ENCODE results near the gene ERCC6L2. TPM values are rescaled to one million over a fixed set of nuclear protein-coding genes. Genes with fewer than 3 reads are reported as not detected.

ERCC6L2 gene
- total RNA-seq (2013; cell fraction: nucleolus; rRNA removed), result 119 and 121 TPM in 2 replicates
- 30.4 and 35.8 TPM in 2 replicates for total RNA-seq (2014; rRNA removed)
- total RNA-seq (2014; rRNA removed; fragmentation: Illumina TruSeq; extraction: Trizol), result 45.0 and 46.0 TPM in 2 replicates
- total RNA-seq (2021), result 25.2 and 27.1 TPM in 2 replicates
- polyA plus RNA-seq (2011; ENCODE audit: low read depth), result 5.2 TPM
- polyA plus RNA-seq (2011; rRNA removed), result 20.0 and 24.8 TPM in 2 replicates
- polyA plus RNA-seq (2011; cell fraction: cytosol; rRNA removed), result 8.8 and 9.6 TPM in 2 replicates
- 19.7 and 23.1 TPM in 2 replicates for polyA plus RNA-seq (2011; cell fraction: nucleus; rRNA removed)
- polyA plus RNA-seq (2012), result 7.8 and 10.6 TPM in 2 replicates
- 22.8 and 27.1 TPM in 2 replicates for polyA plus RNA-seq (2014; fragmentation: Illumina TruSeq; extraction: Trizol)
- polyA plus RNA-seq (2014; fragmentation: Nextera tagmentation; extraction: Ambion mirVana), result 1 to 10 TPM; 8.1 to 8.4 TPM
- polyA plus RNA-seq (2014; rRNA removed), result 15.3 and 15.5 TPM in 2 replicates
- 10 to 100 TPM; 22.4 to 27.1 TPM for polyA plus RNA-seq (2016; fragmentation: Nextera tagmentation; extraction: Ambion mirVana)
- polyA minus RNA-seq (2011; rRNA and poly(A)+ RNA removed), result 64.2 and 72.6 TPM in 2 replicates
- 22.9 and 34.9 TPM in 2 replicates for polyA minus RNA-seq (2011; cell fraction: cytosol; rRNA and poly(A)+ RNA removed)
- 55.5 and 85.3 TPM in 2 replicates for polyA minus RNA-seq (2011; cell fraction: nucleus; rRNA and poly(A)+ RNA removed)
- Bru-seq, nascent RNA, result percentile 76 among the genes with signal in this experiment
- percentile 64 among the genes with signal in this experiment for BruChase-seq, experiment 1, labeled RNA remaining after a 6-hour chase
- BruChase-seq, experiment 2, labeled RNA remaining after a 2-hour chase, result percentile 67 among the genes with signal in this experiment
- long read RNA-seq, experiment 1, partial matches to known transcripts, result 3 of 7 reads
- long read RNA-seq, experiment 1, other reads (novel, unspliced or antisense), result 4 of 7 reads
- long read RNA-seq, experiment 2, partial matches to known transcripts, result 24 of 93 reads
- long read RNA-seq, experiment 2, other reads (novel, unspliced or antisense), result 67 of 93 reads

- DNase-seq (ENCODE audit: low read depth, low spot score) (peak; percentile 93), ATAC-seq (peak; percentile 94), FAIRE-seq (peak; percentile 84)
- no peak within 1 kb of the TSS for H3K9ac ChIP-seq (ENCODE audit: control insufficient read depth, insufficient read depth, low read length)
- WGBS (ENCODE audit: insufficient coverage, insufficient replicate concordance, low lambda C conversion rate, missing lambda C conversion rate), result under 1% methylated on average over 74 of the region's 74 CpGs
- CTCF ChIA-PET, result interaction anchor here (0.5 to 1.7 kb wide), 6 partner anchors 9 to 634 kb away, joined by 3 to 12 read pairs (median 4); no protein-coding TSS in a partner anchor
- peaks cover 21% of the 10 kb centered on the region for H3K79me2 ChIP-seq (ENCODE audit: control insufficient read depth, insufficient read depth, low read length)
- no peak within 1 kb of the TSS; the same call in none of the 2 replicates for H3K4me2 ChIP-seq (ENCODE audit: control insufficient read depth, insufficient read depth)
- no peak within 1 kb of the TSS for H3K27ac ChIP-seq (ENCODE audit: control insufficient read depth, insufficient read depth)
- H3K36me3 ChIP-seq (ENCODE audit: control insufficient read depth in 2 of 2, insufficient read depth in 2 of 2, low read length in 1 of 2), result no peaks in the 10 kb centered on the region
- peak within 1 kb of the TSS; percentile 98; the same call in 1 of the 2 replicates for H2AFZ ChIP-seq (ENCODE audit: control insufficient read depth, low read depth, low read length)
- intact Hi-C loops (cut with micrococcal nuclease; ENCODE audit: unreplicated experiment) (loop anchor here (2.0 to 5.0 kb wide), 2 partner anchors 17 to 368 kb away; no protein-coding TSS in a partner anchor), in situ Hi-C loops (cut with MboI) (loop anchor here (10.0 kb wide), 1 partner anchor 371 kb away; no protein-coding TSS in a partner anchor)
- no peak within 1 kb of the TSS; the same call in 1 of the 2 replicates for H3K4me3 ChIP-seq
- BruUV-seq (replicated peaks), result no TSS peak
- RAD21 ChIA-PET (ENCODE audit: unreplicated experiment), result interaction anchor here (0.6 to 0.9 kb wide), 3 partner anchors 20 to 261 kb away, joined by 3 read pairs; no protein-coding TSS in a partner anchor
- POLR2A ChIA-PET, result interaction anchor here (0.6 to 1.3 kb wide), 3 partner anchors 12 to 903 kb away, joined by 3 to 4 read pairs (median 4); no protein-coding TSS in a partner anchor
- H3K4me1 ChIP-seq (ENCODE audit: control insufficient read depth, insufficient read depth, low read length), result peaks cover 3% of the 10 kb centered on the region
- SMC1A ChIA-PET (ENCODE audit: uncharacterized antibody, unreplicated experiment), result interaction anchor here (0.6 to 2.1 kb wide), 8 partner anchors 8 to 262 kb away, joined by 3 to 8 read pairs (median 4); no protein-coding TSS in a partner anchor
- no peaks in the 10 kb centered on the region for H4K20me1 ChIP-seq (ENCODE audit: control insufficient read depth, insufficient read depth)
- no peaks in the 10 kb centered on the region for H3K9me3 ChIP-seq (replicated peaks; ENCODE audit: control insufficient read depth, insufficient read depth, low read length)
- H3K27me3 ChIP-seq (replicated peaks in 1 of 2; ENCODE audit: control insufficient read depth in 2 of 2, insufficient read depth in 2 of 2, low read length in 1 of 2), result no peaks in the 10 kb centered on the region
- TF ChIP-seq ETV6 (conservative IDR thresholded peaks at IDR 0.05 in 1 of 2, IDR thresholded peaks at IDR 0.05 in 1 of 2; ENCODE audit: borderline replicate concordance in 1 of 2, low read depth in 1 of 2), result no peak; a peak in 1 of 4 replicates
- no peak for TF ChIP-seq ZBTB4 (CRISPR knock-in tag; IDR thresholded peaks at IDR 0.05)
- peak; percentile 92; the same call in 1 of the 2 replicates for TF ChIP-seq CHD1 (IDR thresholded peaks at IDR 0.05; ENCODE audit: low read depth, low read length)
- TF ChIP-seq BHLHE40 (IDR thresholded peaks at IDR 0.05; ENCODE audit: borderline replicate concordance in 1 of 2, low read depth in 2 of 2, low read length in 1 of 2), result peak in 1 of 2 experiments; percentile 55; a peak in 1 of 4 replicates
- TF ChIP-seq PBX3 (IDR thresholded peaks at IDR 0.05; ENCODE audit: insufficient replicate concordance, low read depth, low read length), result no peak
- TF ChIP-seq RELA (IDR thresholded peaks at IDR 0.05; ENCODE audit: borderline replicate concordance, partially characterized antibody), result peak; percentile 74
- TF ChIP-seq SMC3 (IDR thresholded peaks at IDR 0.05; ENCODE audit: borderline replicate concordance, low read length), result no peak
- 0 out of 2 replicates have a peak, but pooled peaks have one; percentile 57 for TF ChIP-seq ZSCAN29 (IDR thresholded peaks at IDR 0.05)
- 0 out of 2 replicates have a peak, but pooled peaks have one; percentile 60 for TF ChIP-seq TCF3 (IDR thresholded peaks at IDR 0.05; ENCODE audit: borderline replicate concordance, insufficient read depth, low read depth, low read length)
- TF ChIP-seq USF1 (IDR thresholded peaks at IDR 0.05; ENCODE audit: borderline replicate concordance, extremely low read length, insufficient read depth, low read depth, low read length), result no peak
Observed at GRCh38 chr9:95875305-95876137, at the start of gene ERCC6L2. Gene ERCC6L2, plus strand, starts transcription at chr9:95875691. Its CDS starts 348 bp downstream, at chr9:95876039.

Measured in GM12878 (cell line).